GM18519 (cell line): ENCODE measurements around the gene KCNK18.
"Not testable (repeated sequence)": the region's sequence is repeated elsewhere in the genome, so short reads cannot be mapped to it uniquely, and the experiment has no call there.

Experiments used
- ATAC-seq: cut with Tn5 transposase; IDR thresholded peaks from one replicate; pipeline ENCODE4 v1.9.1; 2021; ENCODE audit warnings: mild to moderate bottlenecking, moderate library complexity; ENCODE audit not compliant: unreplicated experiment, low FRiP score

KCNK18 gene

DNA sequence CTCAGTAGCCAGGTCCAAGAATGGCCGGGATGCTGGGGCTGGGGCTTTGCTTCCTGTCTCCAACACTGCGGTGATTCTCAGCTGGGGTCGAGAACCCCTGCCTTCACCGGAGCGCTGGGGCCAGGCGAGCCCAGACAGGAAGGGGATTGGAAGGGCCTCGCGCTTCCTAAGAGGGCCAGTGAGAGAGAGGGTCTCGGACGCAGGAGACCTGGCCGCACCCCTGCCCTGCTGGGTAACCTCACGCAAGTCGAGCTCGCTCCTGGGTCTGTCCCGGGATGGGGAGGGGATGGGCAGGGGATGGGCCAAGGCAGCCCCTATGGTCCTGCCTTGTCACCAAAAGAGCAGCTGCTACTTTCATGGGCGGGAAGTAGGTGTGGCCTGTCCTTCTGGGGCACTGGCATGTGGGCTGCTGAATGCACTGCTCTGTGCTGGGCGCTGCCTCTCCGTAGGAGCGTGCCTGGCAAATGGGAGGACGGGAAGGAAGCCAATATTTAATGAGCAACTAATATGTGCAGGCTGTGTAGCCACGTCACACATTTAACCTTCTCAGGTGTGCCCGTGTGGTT, 20.0 kb downstream of the KCNK18 start:
- ATAC-seq, result peak; percentile 29

DNA sequence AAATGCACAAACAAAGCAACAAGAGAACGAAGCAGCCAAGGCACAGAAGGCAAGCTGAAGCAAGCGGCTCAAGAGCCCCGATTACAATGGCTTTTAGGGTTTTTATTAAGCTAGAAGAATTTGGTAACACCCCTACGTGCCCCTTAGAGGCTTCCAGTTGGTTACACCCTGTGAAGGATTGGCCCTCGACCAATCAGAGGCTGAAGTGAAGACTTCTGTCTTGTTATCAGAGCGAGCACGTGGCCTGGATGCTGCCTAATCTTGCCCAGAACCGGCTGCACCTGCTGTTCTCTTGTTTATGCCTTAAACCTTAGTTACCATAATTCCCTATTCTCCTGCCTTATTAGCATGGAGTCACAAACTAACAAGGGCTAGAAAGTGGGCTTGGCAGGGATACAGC, 21.4 kb downstream of the KCNK18 start:
- ATAC-seq, result no peak

- ATAC-seq, result no peak
Observed at GRCh38 chr10:117221156-117221711, 23.9 kb downstream of the KCNK18 start.

GRCh38 chr10:117222552-117222951, 25.3 kb downstream of the KCNK18 start:
- no peak for ATAC-seq

GRCh38 chr10:117222976-117223692, 25.8 kb downstream of the KCNK18 start:
- ATAC-seq, result no peak

DNA sequence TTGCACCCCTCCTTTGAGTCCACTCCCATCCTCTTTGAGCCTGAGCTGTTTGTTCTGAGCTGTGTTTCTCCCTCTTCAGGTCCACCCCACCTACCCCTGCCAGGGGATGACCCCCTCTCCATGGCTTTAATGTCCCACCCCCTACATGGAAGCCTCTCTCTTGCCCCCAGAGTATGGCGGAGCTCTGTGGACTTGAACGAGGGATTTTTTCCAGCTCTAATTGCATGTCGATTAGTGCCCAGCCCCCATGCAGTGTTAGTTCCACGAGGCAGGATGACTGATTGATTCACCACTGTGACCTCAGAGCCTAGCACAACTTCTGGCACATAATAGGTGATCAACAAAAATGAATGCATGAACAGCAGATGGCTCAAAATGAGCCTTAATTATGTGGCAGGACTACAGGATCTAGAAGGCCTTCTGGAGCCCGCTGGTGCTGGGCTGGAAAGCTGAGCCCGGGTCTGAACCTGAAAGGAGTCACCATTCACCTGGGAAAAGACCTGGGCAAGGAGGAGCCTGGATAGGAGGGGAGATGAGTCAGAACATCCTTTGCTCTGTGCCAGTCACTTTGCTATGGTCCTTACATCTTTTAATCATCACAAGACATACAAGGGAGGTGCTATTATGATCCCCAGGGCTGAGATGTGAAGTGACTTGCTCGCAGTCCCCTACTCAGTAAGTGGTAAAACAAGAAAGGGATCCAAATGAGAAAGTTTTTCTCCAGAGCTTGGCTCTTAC, 26.6 kb downstream of the KCNK18 start:
- no peak for ATAC-seq

GRCh38 chr10:117224881-117225280, 27.6 kb downstream of the KCNK18 start:
- ATAC-seq, result no peak

DNA sequence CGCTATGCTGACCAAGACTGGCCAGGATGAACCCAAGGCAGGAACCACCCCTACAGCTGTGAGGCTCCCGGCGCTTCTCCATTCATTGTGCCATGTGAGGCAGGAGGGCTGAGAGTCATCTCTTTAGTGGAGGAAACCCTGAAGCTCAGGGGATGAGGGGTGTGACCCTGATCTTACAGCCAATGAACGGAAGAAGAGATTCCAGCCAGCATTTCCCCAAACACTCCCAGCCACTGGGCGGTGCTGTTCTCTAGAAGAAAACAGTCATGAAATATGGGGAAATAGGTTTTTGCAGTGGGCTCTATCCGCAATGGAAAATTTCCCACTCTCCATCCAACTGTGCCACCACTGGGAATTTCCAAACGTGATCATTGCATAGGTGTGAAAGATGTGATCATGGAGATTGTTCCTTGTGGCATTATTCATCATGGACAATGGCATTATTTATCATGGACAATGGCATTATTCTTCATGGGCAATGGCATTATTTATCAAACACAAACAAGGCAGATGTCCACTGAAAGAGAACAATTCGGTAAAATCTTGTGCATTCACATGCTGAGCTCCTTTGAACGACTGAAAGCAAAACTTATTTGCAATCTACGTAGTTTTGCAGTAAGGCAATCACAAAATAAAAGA, 29.6 kb downstream of the KCNK18 start:
- peak; percentile 49 for ATAC-seq

DNA sequence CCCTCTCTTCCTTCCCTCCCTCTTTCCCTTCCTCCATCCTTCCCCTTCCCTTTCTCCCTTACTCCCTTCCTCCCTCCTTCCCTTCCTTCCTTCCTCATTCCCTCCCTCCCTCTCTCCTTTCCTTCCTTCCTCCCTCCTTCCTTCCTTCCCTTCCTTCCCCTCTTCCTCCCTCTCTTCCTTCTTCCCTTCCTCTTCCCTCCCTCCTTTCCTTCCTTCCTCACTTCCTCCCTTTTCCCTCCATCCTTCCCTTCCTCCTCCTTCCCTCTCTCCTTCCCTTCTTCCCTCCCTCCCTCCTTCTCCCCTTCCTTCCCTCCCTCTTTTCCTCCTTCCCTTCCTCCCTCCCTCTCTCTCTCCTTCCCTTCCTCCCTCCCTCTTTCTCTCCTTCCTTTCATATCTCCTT, 30.9 kb downstream of the KCNK18 start:
- ATAC-seq, result no peak

- ATAC-seq, result not testable (repeated sequence)
Observed at GRCh38 chr10:117230107-117230506, 32.8 kb downstream of the KCNK18 start.

DNA sequence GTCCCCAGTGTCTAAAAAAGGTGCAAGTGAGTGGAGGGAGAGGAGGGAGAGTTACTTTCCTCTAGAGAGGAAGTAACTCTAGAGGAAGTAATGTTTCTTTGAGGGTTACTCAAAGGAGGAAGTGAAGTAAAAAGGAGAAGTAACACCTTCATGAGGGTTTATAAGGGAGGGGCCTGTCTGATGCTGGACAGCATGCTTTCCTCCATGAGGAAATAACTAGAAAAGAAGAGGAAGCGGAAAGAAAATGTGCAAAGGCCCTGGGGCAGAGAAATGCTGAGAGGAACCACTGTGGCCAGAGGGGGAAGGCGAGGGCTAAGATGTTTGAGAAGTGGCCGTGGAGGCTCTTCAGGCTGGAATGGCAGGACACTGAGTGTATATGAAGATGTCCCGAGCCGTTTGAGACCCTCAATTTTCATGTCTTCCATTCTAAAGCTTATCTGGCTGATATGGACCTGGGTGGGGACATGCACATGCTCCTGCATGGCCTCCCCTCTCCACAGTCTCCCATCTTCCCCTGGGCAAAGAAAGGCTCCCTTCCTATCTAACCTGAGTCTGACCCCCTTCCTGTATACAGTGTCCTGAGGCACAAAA, 40.2 kb downstream of the KCNK18 start:
- no peak for ATAC-seq

DNA sequence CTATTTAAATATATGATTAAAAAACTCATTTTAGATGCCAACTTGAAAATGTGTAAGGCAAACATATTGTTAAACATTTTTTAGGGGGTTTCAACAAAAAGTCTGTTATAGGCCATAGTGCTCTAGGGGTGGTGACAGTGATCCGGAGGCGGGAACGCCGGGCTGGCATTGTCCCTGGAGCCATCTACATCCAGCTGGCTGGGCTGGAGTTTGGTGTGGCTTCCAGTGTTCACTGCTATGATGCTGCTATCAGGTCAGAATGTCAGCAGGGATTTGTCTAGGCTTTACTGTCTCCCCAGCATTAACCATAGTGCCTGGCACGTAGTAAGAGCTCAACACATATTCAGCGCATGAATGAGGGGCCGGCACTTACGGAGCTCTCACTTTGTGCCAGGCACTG, 41.8 kb downstream of the KCNK18 start:
- no peak for ATAC-seq

- no peak for ATAC-seq
Observed at GRCh38 chr10:117239721-117240620, 42.7 kb downstream of the KCNK18 start.

- ATAC-seq, result no peak
Observed at GRCh38 chr10:117240621-117241529, 43.6 kb downstream of the KCNK18 start, which contains the start of gene SLC18A2. TSS of gene SLC18A2 (plus strand) at chr10:117241114. CDS start at chr10:117241694, 580 bp downstream.

DNA sequence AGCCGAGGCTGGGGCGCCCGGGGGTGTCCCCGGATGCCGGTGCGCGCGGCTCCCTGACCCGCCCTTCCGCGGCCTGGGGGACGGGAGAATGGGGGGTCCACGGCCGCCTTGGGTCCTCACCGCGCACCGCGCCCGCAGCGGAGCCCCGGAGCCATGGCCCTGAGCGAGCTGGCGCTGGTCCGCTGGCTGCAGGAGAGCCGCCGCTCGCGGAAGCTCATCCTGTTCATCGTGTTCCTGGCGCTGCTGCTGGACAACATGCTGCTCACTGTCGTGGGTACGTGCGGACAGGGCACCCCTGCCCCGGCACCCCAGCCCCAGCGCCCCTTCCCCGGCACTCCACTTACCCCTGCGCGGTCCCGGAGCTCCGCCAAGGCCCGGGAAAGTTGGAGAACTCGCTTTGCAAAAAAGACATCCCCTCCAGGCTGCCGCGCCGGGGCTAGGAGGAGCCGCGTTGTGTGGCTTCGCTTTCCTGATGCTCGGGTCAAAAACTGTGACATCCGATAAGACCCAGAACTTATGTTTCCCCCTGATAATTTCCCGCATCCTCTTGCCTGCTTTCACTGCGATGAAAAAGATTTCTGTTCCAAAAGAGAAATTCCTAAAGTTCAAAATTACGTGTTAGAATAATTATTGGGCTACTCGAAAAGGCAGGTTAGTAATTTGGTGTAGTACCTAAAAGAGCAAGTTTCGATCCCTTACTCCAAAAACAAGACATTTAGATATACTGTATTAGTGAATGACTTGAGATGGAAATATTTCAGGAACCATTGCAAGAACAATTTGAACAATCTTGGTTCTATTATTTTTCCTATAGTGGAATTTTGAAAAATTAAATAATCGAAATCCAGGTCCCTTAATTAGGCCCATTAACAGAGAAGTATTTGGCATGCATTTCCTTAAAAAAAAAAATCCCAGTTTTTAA, 44.5 kb downstream of the KCNK18 start:
- ATAC-seq, result no peak

DNA sequence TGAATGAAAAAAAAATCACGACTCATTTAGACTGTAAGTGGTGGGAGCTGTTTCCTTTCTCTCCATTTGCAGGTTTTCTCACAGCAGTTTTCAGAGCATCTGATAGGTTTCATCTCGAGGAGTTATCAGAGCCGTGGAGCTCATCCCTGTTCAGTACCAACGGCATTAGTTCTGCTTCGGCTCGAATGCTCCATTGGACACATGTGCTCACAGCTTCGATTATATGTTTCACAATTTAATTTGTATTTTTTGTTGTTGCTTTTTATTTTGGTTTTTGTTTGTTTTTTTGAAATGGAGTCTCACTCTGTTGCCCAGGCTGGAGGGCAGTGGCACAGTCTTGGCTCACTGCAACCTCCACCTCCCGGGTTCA, 45.2 kb downstream of the KCNK18 start:
- no peak for ATAC-seq

GRCh38 chr10:117246997-117247671, 49.8 kb downstream of the KCNK18 start:
- ATAC-seq, result no peak
